K562 (cell line): ENCODE data around the gene ACTR5. TPM values are rescaled to one million over a fixed set of nuclear protein-coding genes. Genes with fewer than 3 reads are reported as not detected.

Experiments used
- AFF4 ChIP-seq: sonication (generic); formaldehyde crosslinking; IDR thresholded peaks from 2 replicates; pipeline ENCODE4 v1.8.0; 2023; ENCODE audit warnings: mild to moderate bottlenecking, missing genetic modification reagents
- BCL6 ChIP-seq: fragments of 250-450 bp; sonication (Bioruptor Pico); IDR thresholded peaks from 2 replicates; pipeline ENCODE4 v1.4.0; 2020
- CBFA2T3 ChIP-seq: fragments of 450-650 bp; IDR thresholded peaks from 2 replicates; pipeline ENCODE4 v1.6.1; 2017
- COPS2 ChIP-seq: fragments of 450-650 bp; conservative IDR thresholded peaks from 2 replicates; pipeline ENCODE4 v1.6.1; 2016; ENCODE audit warnings: mild to moderate bottlenecking, moderate library complexity
- GATAD2B ChIP-seq: fragments of 450-650 bp; IDR thresholded peaks from 2 replicates; pipeline ENCODE4 v1.6.1; 2017; ENCODE audit warnings: mild to moderate bottlenecking, borderline replicate concordance
- GTF2E2 ChIP-seq: fragments of 200-800 bp; sonication (Bioruptor generic); IDR thresholded peaks from 2 replicates; pipeline ENCODE4 v1.6.1; 2016; ENCODE audit warnings: missing genetic modification characterization, missing compliant biosample characterization
- NCOA2 ChIP-seq, 2 experiments: fragments of 450-650 bp; IDR thresholded peaks; 2 replicates each; pipeline ENCODE4 v1.6.1; 2018; ENCODE audit warnings: mild to moderate bottlenecking in 2 of 2, moderate library complexity in 1 of 2; ENCODE audit not compliant: partially characterized antibody in 2 of 2
- NFE2 ChIP-seq: IDR thresholded peaks from 2 replicates; pipeline ENCODE4 v1.6.1; 2014; ENCODE audit warnings: antibody characterized with exemption, low read depth
- POLR2H ChIP-seq: IDR thresholded peaks from 2 replicates; pipeline ENCODE4 v1.6.1; 2016; ENCODE audit warnings: missing genetic modification characterization, low read depth, mild to moderate bottlenecking, control low read depth, missing compliant biosample characterization, moderate library complexity
- SIN3B ChIP-seq: fragments of 450-650 bp; IDR thresholded peaks from 2 replicates; pipeline ENCODE4 v1.6.1; 2017; ENCODE audit warnings: low read depth, mild to moderate bottlenecking, moderate library complexity
- THAP7 ChIP-seq: fragments of 250-450 bp; sonication (Bioruptor Pico); IDR thresholded peaks from 2 replicates; pipeline ENCODE4 v1.5.0; 2021
- XRCC4 ChIP-seq: IDR thresholded peaks from one replicate; pipeline ENCODE4 v1.6.1; 2011; ENCODE audit not compliant: insufficient read depth, insufficient read length; ENCODE audit errors: extremely low read depth
- ZNF174 ChIP-seq: fragments of 250-450 bp; sonication (Bioruptor Pico); IDR thresholded peaks from 2 replicates; pipeline ENCODE4 v1.4.0; 2020; ENCODE audit warnings: mild to moderate bottlenecking
- ZNF445 ChIP-seq: fragments of 250-450 bp; sonication (Bioruptor Pico); IDR thresholded peaks from 2 replicates; pipeline ENCODE4 v1.4.0; 2020; ENCODE audit warnings: low read depth, mild to moderate bottlenecking, moderate library complexity
- ZSCAN29 ChIP-seq: fragments of 450-650 bp; IDR thresholded peaks from 2 replicates; pipeline ENCODE4 v1.6.1; 2017
- polyA plus RNA-seq, 8 experiments: library from polyadenylated mRNA; depleted of rRNA in 4 of 8; stranded (reverse) in 5 of 8; unstranded in 3 of 8; fragments of >200 nt; fragmentation: Nextera tagmentation in 2 of 8; fragmentation: Illumina TruSeq in 1 of 8; extraction: Ambion mirVana in 2 of 8; extraction: Trizol in 1 of 8; gene quantifications; 2 replicates each; pipeline versions ENCODE4 v1.2.1 to v1.2.3, GENCODE V29; 2011 to 2014; ENCODE audit warnings: inconsistent platforms in 1 of 8, missing spikeins in 1 of 8
- total RNA-seq, 7 experiments: library from RNA; depleted of rRNA in 6 of 7; stranded (reverse); fragments of >200 nt in 6 of 7; fragmentation: Illumina TruSeq in 2 of 7; extraction: Trizol in 2 of 7; gene quantifications; 2 replicates each; pipeline versions ENCODE4 v1.2.1 to v1.2.3, GENCODE V29; 2011 to 2021; ENCODE audit warnings: low replicate concordance in 1 of 7
- TF ChIP-seq, protein P1 (sequence below): fragments of 450-650 bp; conservative IDR thresholded peaks from 2 replicates; pipeline ENCODE4 v1.6.1; 2016; ENCODE audit warnings: missing genetic modification characterization, low read depth, mild to moderate bottlenecking, control low read depth, missing compliant biosample characterization
- TF ChIP-seq, protein P2 (sequence below): fragments of 250-450 bp; sonication (Bioruptor Pico); IDR thresholded peaks from 2 replicates; pipeline ENCODE4 v1.8.0; 2022; ENCODE audit warnings: inconsistent platforms
- TF ChIP-seq, protein P3 (sequence below): fragments of 250-450 bp; sonication (Bioruptor Pico); IDR thresholded peaks from 2 replicates; pipeline ENCODE4 v1.8.0; 2021; ENCODE audit warnings: mild to moderate bottlenecking, moderate library complexity

The ACTR5 gene
- total and polyA plus RNA-seq, 9 of the 15 experiments (the other 6 are each of a cell fraction or from before 2014, with no cell fraction given), result 0.93 to 18.8 (median 12.9) TPM

DNA sequence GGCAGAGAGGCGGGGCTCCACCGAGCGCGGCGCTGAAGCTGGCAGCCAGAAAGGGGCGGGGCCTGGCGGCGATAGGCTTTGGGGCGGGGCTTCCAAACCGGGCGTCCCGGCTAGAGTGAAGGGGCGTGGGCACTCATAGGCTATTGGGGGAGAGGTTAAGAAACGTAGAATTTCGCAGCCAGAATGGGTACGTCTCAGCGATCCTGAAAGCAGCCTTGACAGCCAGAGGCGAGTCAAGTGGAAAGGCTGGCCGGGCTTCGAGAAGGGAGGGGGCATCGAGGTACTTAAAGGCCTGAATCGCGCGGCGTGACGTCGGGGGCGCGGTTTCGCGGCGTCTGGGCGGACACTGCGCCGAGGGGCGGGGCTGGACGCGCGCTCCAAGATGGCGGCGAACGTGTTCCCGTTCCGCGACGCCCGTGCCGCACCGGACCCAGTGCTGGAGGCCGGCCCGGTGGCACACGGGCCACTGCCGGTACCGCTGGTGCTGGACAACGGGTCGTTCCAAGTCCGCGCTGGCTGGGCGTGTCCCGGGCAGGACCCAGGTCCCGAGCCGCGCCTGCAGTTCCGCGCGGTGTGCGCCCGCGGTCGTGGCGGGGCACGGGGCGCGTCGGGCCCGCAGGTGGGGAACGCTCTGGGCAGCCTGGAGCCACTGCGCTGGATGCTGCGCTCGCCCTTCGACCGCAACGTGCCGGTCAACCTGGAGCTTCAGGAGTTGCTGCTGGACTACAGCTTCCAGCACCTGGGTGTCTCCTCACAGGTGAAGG lies at the start of gene ACTR5 (continued):
- TF ChIP-seq, protein P1, sequence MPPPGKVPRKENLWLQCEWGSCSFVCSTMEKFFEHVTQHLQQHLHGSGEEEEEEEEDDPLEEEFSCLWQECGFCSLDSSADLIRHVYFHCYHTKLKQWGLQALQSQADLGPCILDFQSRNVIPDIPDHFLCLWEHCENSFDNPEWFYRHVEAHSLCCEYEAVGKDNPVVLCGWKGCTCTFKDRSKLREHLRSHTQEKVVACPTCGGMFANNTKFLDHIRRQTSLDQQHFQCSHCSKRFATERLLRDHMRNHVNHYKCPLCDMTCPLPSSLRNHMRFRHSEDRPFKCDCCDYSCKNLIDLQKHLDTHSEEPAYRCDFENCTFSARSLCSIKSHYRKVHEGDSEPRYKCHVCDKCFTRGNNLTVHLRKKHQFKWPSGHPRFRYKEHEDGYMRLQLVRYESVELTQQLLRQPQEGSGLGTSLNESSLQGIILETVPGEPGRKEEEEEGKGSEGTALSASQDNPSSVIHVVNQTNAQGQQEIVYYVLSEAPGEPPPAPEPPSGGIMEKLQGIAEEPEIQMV (tag), result no peak
- peak; percentile 85; the same call in 1 of the 2 replicates for TF ChIP-seq SIN3B
- no peak; the same call in 1 of the 2 replicates for TF ChIP-seq AFF4
- TF ChIP-seq THAP7 (CRISPR knock-in tag), result no peak
- TF ChIP-seq GATAD2B, result no peak
- TF ChIP-seq BCL6 (CRISPR knock-in tag), result no peak
- no peak for TF ChIP-seq POLR2H (tag)
- no peak for TF ChIP-seq ZSCAN29
- no peak for TF ChIP-seq XRCC4
- no peak for TF ChIP-seq COPS2
- no peak for TF ChIP-seq NCOA2 (IDR thresholded peaks at IDR 0.05; ENCODE audit: partially characterized antibody in 2 of 2)
- TF ChIP-seq, protein P2, sequence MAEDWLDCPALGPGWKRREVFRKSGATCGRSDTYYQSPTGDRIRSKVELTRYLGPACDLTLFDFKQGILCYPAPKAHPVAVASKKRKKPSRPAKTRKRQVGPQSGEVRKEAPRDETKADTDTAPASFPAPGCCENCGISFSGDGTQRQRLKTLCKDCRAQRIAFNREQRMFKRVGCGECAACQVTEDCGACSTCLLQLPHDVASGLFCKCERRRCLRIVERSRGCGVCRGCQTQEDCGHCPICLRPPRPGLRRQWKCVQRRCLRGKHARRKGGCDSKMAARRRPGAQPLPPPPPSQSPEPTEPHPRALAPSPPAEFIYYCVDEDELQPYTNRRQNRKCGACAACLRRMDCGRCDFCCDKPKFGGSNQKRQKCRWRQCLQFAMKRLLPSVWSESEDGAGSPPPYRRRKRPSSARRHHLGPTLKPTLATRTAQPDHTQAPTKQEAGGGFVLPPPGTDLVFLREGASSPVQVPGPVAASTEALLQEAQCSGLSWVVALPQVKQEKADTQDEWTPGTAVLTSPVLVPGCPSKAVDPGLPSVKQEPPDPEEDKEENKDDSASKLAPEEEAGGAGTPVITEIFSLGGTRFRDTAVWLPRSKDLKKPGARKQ, result no peak
- TF ChIP-seq GTF2E2 (tag), result no peak
- no peak for TF ChIP-seq ZNF445 (CRISPR knock-in tag)
- TF ChIP-seq, protein P3, sequence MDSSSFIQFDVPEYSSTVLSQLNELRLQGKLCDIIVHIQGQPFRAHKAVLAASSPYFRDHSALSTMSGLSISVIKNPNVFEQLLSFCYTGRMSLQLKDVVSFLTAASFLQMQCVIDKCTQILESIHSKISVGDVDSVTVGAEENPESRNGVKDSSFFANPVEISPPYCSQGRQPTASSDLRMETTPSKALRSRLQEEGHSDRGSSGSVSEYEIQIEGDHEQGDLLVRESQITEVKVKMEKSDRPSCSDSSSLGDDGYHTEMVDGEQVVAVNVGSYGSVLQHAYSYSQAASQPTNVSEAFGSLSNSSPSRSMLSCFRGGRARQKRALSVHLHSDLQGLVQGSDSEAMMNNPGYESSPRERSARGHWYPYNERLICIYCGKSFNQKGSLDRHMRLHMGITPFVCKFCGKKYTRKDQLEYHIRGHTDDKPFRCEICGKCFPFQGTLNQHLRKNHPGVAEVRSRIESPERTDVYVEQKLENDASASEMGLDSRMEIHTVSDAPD, result no peak
- no peak for TF ChIP-seq NFE2
- TF ChIP-seq CBFA2T3, result no peak
- no peak for TF ChIP-seq ZNF174 (CRISPR knock-in tag)
